ENCODE data around the gene GLT6D1. TPM values are rescaled to one million over a fixed set of nuclear protein-coding genes. Genes with fewer than 3 reads are reported as not detected.

GLT6D1 gene
- total RNA-seq, 4 donors from 2014 or later, result not detected

- H3K27ac ChIP-seq, result no peak overlapping the region
- WGBS, result 66% methylated on average over 18 of the region's 19 CpGs
- H3K9me3 ChIP-seq, result no peaks in the 10 kb centered on the region
- no peak for TF ChIP-seq POLR2A (IDR thresholded peaks at IDR 0.05)
- TF ChIP-seq POLR2AphosphoS5 (IDR thresholded peaks at IDR 0.05), result no peak
- TF ChIP-seq EP300 (IDR thresholded peaks at IDR 0.05), result no peak
- no peak for TF ChIP-seq CTCF (IDR thresholded peaks at IDR 0.05)
- H3K4me1 ChIP-seq, result no peaks in the 10 kb centered on the region
- no peak overlapping the region for H3K4me3 ChIP-seq
- peaks cover 37% of the 10 kb centered on the region for H3K27me3 ChIP-seq
- DNase-seq (ENCODE audit: low spot score in 2 of 2), result peak in 1 of 2 donors; percentile 56
- no peaks in the 10 kb centered on the region for H3K36me3 ChIP-seq
Measured at GRCh38 chr9:135661816-135662560, 22.6 kb upstream of the GLT6D1 start.

DNA sequence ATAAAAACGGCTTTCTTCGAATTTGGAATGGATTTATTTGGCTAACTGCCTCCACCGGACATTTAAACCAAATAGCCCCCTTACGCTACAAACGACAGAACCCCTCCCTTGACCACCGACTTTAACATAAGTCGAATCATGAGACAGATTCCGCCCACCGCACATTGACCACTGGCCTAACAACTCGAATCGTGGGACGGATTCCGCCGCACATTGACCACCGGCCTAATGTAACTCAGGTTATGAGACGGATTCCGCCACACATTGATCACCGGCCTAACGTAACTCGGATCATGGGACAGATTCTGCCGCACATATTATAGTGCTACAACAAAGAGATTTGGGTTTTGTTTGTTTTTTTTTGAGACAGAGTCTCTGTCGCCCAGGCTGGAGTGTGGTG lies 21.1 kb upstream of the GLT6D1 start:
- Histone ChIP-seq H3K36me3 (no peaks in the 10 kb centered on the region), H3K4me1 (no peaks in the 10 kb centered on the region), H3K9me3 (no peaks in the 10 kb centered on the region), H3K27ac (no peak overlapping the region), H3K27me3 (peaks cover 31% of the 10 kb centered on the region), H3K4me3 (no peak overlapping the region)
- TF ChIP-seq EP300 (IDR thresholded peaks at IDR 0.05) (no peak), POLR2A (IDR thresholded peaks at IDR 0.05) (no peak), POLR2AphosphoS5 (IDR thresholded peaks at IDR 0.05) (no peak), CTCF (IDR thresholded peaks at IDR 0.05) (no peak)
- WGBS, result 89% methylated on average over 22 of the region's 22 CpGs
- peak in 1 of 2 donors; percentile 74 for DNase-seq (ENCODE audit: low spot score in 2 of 2)

- 86% methylated on average over 13 of the region's 13 CpGs for whole genome bisulfite sequencing
- no peaks in the 10 kb centered on the region for H3K9me3 ChIP-seq
- TF ChIP-seq POLR2A (IDR thresholded peaks at IDR 0.05) (no peak), POLR2AphosphoS5 (IDR thresholded peaks at IDR 0.05) (no peak), CTCF (IDR thresholded peaks at IDR 0.05) (no peak), EP300 (IDR thresholded peaks at IDR 0.05) (no peak)
- peaks cover 28% of the 10 kb centered on the region for H3K27me3 ChIP-seq
- H3K4me3 ChIP-seq, result no peak overlapping the region
- no peak for DNase-seq (ENCODE audit: low spot score in 2 of 2)
- H3K27ac ChIP-seq, result no peak overlapping the region
- no peaks in the 10 kb centered on the region for H3K36me3 ChIP-seq
- no peaks in the 10 kb centered on the region for H3K4me1 ChIP-seq
Measured at GRCh38 chr9:135659252-135659651, 19.9 kb upstream of the GLT6D1 start.

GRCh38 chr9:135657416-135657815 lies 18.1 kb upstream of the GLT6D1 start:
- no peak overlapping the region for H3K4me3 ChIP-seq
- peaks cover 22% of the 10 kb centered on the region for H3K27me3 ChIP-seq
- H3K4me1 ChIP-seq, result no peaks in the 10 kb centered on the region
- WGBS, result 86% methylated on average over 15 of the region's 15 CpGs
- TF ChIP-seq POLR2A (IDR thresholded peaks at IDR 0.05), result no peak
- no peak for TF ChIP-seq POLR2AphosphoS5 (IDR thresholded peaks at IDR 0.05)
- TF ChIP-seq CTCF (IDR thresholded peaks at IDR 0.05), result no peak
- TF ChIP-seq EP300 (IDR thresholded peaks at IDR 0.05), result no peak
- DNase-seq (ENCODE audit: low spot score in 2 of 2), result peak in 1 of 2 donors; percentile 38
- no peak overlapping the region for H3K27ac ChIP-seq
- H3K36me3 ChIP-seq, result no peaks in the 10 kb centered on the region
- H3K9me3 ChIP-seq, result no peaks in the 10 kb centered on the region

- Histone ChIP-seq H3K27me3 (peaks cover 22% of the 10 kb centered on the region), H3K27ac (no peak overlapping the region), H3K4me3 (no peak overlapping the region), H3K9me3 (no peaks in the 10 kb centered on the region), H3K4me1 (no peaks in the 10 kb centered on the region), H3K36me3 (no peaks in the 10 kb centered on the region)
- DNase-seq (ENCODE audit: low spot score in 2 of 2), result no peak
- no peak for TF ChIP-seq POLR2AphosphoS5 (IDR thresholded peaks at IDR 0.05)
- TF ChIP-seq EP300 (IDR thresholded peaks at IDR 0.05), result no peak
- TF ChIP-seq POLR2A (IDR thresholded peaks at IDR 0.05), result no peak
- TF ChIP-seq CTCF (IDR thresholded peaks at IDR 0.05), result no peak
- WGBS, result 91% methylated on average over 4 of the region's 8 CpGs
Measured at GRCh38 chr9:135655317-135655716, 16.0 kb upstream of the GLT6D1 start.

Data from suprapubic skin (tissue), 4 donors.